H9 (cell line): ENCODE measurements around the gene DUSP28. TPM values are rescaled to one million over a fixed set of nuclear protein-coding genes. Genes with fewer than 3 reads are reported as not detected.
A peak's percentile ranks its signal among the peaks of the same experiment; 100 is the strongest.

ENCODE experiments used
- DNase-seq: peaks from one replicate; pipeline ENCODE4 v3.0.0-alpha.2; 2017
- H2AFZ ChIP-seq: one replicate; pipeline ENCODE4 v1.6.1; 2013; ENCODE audit warnings: mild to moderate bottlenecking, low read length, control low read depth, moderate library complexity
- H2AK5ac ChIP-seq: 2 replicates; pipeline ENCODE4 v1.6.1; 2013; ENCODE audit warnings: low read length, control low read depth, mixed read lengths; ENCODE audit not compliant: insufficient read length
- H2BK120ac ChIP-seq: one replicate; pipeline ENCODE4 v1.6.1; 2013; ENCODE audit warnings: low read depth, mild to moderate bottlenecking, low read length, control low read depth, inconsistent platforms; ENCODE audit not compliant: poor library complexity, severe bottlenecking
- H2BK12ac ChIP-seq: 2 replicates; pipeline ENCODE4 v1.6.1; 2013; ENCODE audit warnings: low read length, control low read depth, mixed read lengths, low read depth; ENCODE audit not compliant: insufficient read length
- H2BK15ac ChIP-seq: 2 replicates; pipeline ENCODE4 v1.6.1; 2013; ENCODE audit warnings: low read depth, low read length, control low read depth
- H2BK20ac ChIP-seq: one replicate; pipeline ENCODE4 v1.6.1; 2013; ENCODE audit warnings: low read depth, mild to moderate bottlenecking, low read length, control low read depth, inconsistent platforms; ENCODE audit not compliant: poor library complexity, severe bottlenecking
- H2BK5ac ChIP-seq: 2 replicates; pipeline ENCODE4 v1.6.1; 2013; ENCODE audit warnings: low read length, control low read depth, mixed read lengths; ENCODE audit not compliant: insufficient read length
- H3K14ac ChIP-seq: 2 replicates; pipeline ENCODE4 v1.6.1; 2013; ENCODE audit warnings: low read length, control low read depth; ENCODE audit not compliant: insufficient read depth
- H3K18ac ChIP-seq: 2 replicates; pipeline ENCODE4 v1.6.1; 2013; ENCODE audit warnings: low read depth, mild to moderate bottlenecking, mixed read lengths, low read length, control low read depth; ENCODE audit not compliant: insufficient read length
- H3K23ac ChIP-seq: 2 replicates; pipeline ENCODE4 v1.6.1; 2013; ENCODE audit warnings: low read length, control low read depth, mixed read lengths, low read depth; ENCODE audit not compliant: insufficient read length
- H3K23me2 ChIP-seq: 2 replicates; pipeline ENCODE4 v1.6.1; 2013; ENCODE audit warnings: low read depth, mild to moderate bottlenecking, mixed read lengths, low read length, control low read depth; ENCODE audit not compliant: insufficient read length, poor library complexity, severe bottlenecking
- H3K27ac ChIP-seq: 2 replicates; pipeline ENCODE4 v1.5.1; 2013; ENCODE audit warnings: low read length, control low read depth, mixed read lengths, low read depth; ENCODE audit not compliant: insufficient read length
- H3K27me3 ChIP-seq: 2 replicates; pipeline ENCODE4 v1.6.1; 2013; ENCODE audit warnings: low read length, control low read depth, inconsistent platforms; ENCODE audit not compliant: insufficient read depth
- H3K4ac ChIP-seq: 2 replicates; pipeline ENCODE4 v1.6.1; 2013; ENCODE audit warnings: low read depth, mild to moderate bottlenecking, control low read depth, inconsistent platforms, low read length, moderate library complexity
- H3K4me1 ChIP-seq: 2 replicates; pipeline ENCODE4 v1.6.1; 2013; ENCODE audit warnings: low read length, control low read depth, inconsistent platforms; ENCODE audit not compliant: insufficient read depth
- H3K4me2 ChIP-seq: 2 replicates; pipeline ENCODE4 v1.6.1; 2013; ENCODE audit warnings: low read length, control low read depth, mixed read lengths; ENCODE audit not compliant: insufficient read length, insufficient read depth
- H3K56ac ChIP-seq: 2 replicates; pipeline ENCODE4 v1.6.1; 2013; ENCODE audit warnings: low read depth, mild to moderate bottlenecking, mixed read lengths, low read length, control low read depth; ENCODE audit not compliant: insufficient read length
- H3K79me1 ChIP-seq: 2 replicates; pipeline ENCODE4 v1.6.1; 2013; ENCODE audit warnings: low read depth, mild to moderate bottlenecking, moderate library complexity, low read length, control low read depth, inconsistent platforms; ENCODE audit not compliant: insufficient read depth, poor library complexity, severe bottlenecking
- H3K79me2 ChIP-seq: 2 replicates; pipeline ENCODE4 v1.6.1; 2013; ENCODE audit warnings: low read length, control low read depth, inconsistent platforms; ENCODE audit not compliant: insufficient read depth
- H3K9ac ChIP-seq: 2 replicates; pipeline ENCODE4 v1.6.1; 2013; ENCODE audit warnings: low read length, control low read depth, mixed read lengths; ENCODE audit not compliant: insufficient read length; ENCODE audit errors: extremely low read depth
- H3K9me3 ChIP-seq: one replicate; pipeline ENCODE4 v1.6.1; 2013; ENCODE audit warnings: low read depth, low read length, inconsistent platforms; ENCODE audit not compliant: control insufficient read depth
- H3T11ph ChIP-seq: one replicate; pipeline ENCODE4 v1.6.1; 2013; ENCODE audit warnings: mild to moderate bottlenecking, low read length, control low read depth, inconsistent platforms
- H4K20me1 ChIP-seq: one replicate; pipeline ENCODE4 v1.6.1; 2013; ENCODE audit not compliant: control insufficient read depth, insufficient read length, insufficient read depth
- H4K5ac ChIP-seq: 2 replicates; pipeline ENCODE4 v1.6.1; 2013; ENCODE audit warnings: low read depth, mild to moderate bottlenecking, mixed read lengths, low read length, control low read depth; ENCODE audit not compliant: insufficient read length
- H4K8ac ChIP-seq: replicated peaks from 2 replicates; pipeline ENCODE4 v1.6.1; 2013; ENCODE audit warnings: low read length, control low read depth, mixed read lengths, low read depth; ENCODE audit not compliant: insufficient read length
- H4K91ac ChIP-seq: 2 replicates; pipeline ENCODE4 v1.6.1; 2013; ENCODE audit warnings: low read depth, mild to moderate bottlenecking, moderate library complexity, mixed read lengths, low read length, control low read depth; ENCODE audit not compliant: insufficient read length
- H3K27ac Mint-ChIP-seq, 3 experiments: 2 replicates in 2 of 3; 3 replicates in 1 of 3; pipeline ENCODE4 v1.8.0; 2020 to 2021; ENCODE audit warnings: mixed read lengths in 3 of 3, mild to moderate bottlenecking in 1 of 3, moderate library complexity in 1 of 3
- H3K27me3 Mint-ChIP-seq: 2 replicates; pipeline ENCODE4 v1.8.0; 2021; ENCODE audit warnings: low read depth, mild to moderate bottlenecking, moderate library complexity, mixed read lengths
- H3K36me3 Mint-ChIP-seq, 3 experiments: 2 replicates in 2 of 3; 3 replicates in 1 of 3; pipeline ENCODE4 v1.8.0; 2020 to 2021; ENCODE audit warnings: low read depth in 3 of 3, mixed read lengths in 3 of 3; ENCODE audit not compliant: insufficient read depth in 1 of 3
- H3K4me1 Mint-ChIP-seq, 2 experiments: 2 replicates each; pipeline ENCODE4 v1.8.0; 2020; ENCODE audit warnings: mixed read lengths in 2 of 2
- H3K4me3 Mint-ChIP-seq, 2 experiments: 2 replicates in 1 of 2; 3 replicates in 1 of 2; pipeline ENCODE4 v1.8.0; 2020 to 2021; ENCODE audit warnings: mild to moderate bottlenecking in 2 of 2, mixed read lengths in 2 of 2, moderate library complexity in 1 of 2
- H3K9me3 Mint-ChIP-seq, 2 experiments: 2 replicates in 1 of 2; 3 replicates in 1 of 2; pipeline ENCODE4 v1.8.0; 2020; ENCODE audit warnings: mild to moderate bottlenecking in 2 of 2, mixed read lengths in 2 of 2, moderate library complexity in 1 of 2
- WGBS: extraction: QIAGEN DNeasy Blood & Tissue Kit; methylation state at CpG from one replicate; pipeline ENCODE4 v1.1.7; 2013; ENCODE audit warnings: missing lambda C conversion rate, low lambda C conversion rate, mixed read lengths; ENCODE audit not compliant: insufficient read length; ENCODE audit errors: extremely low coverage; 5-methylcytosine and 5-hydroxymethylcytosine counted together
- total RNA-seq: library from RNA; stranded (reverse); gene quantifications from 2 replicates; pipeline ENCODE4 v1.2.1, GENCODE V29; 2021
- TF ChIP-seq, protein P1 (sequence below): fragments of 200-600 bp; sonication (generic); conservative IDR thresholded peaks from 3 replicates; pipeline ENCODE4 v1.8.0; 2021; ENCODE audit warnings: antibody characterized with exemption, mild to moderate bottlenecking

DUSP28 gene
- total RNA-seq, 1 experiment from 2014 or later, result 1.6 TPM

DNA sequence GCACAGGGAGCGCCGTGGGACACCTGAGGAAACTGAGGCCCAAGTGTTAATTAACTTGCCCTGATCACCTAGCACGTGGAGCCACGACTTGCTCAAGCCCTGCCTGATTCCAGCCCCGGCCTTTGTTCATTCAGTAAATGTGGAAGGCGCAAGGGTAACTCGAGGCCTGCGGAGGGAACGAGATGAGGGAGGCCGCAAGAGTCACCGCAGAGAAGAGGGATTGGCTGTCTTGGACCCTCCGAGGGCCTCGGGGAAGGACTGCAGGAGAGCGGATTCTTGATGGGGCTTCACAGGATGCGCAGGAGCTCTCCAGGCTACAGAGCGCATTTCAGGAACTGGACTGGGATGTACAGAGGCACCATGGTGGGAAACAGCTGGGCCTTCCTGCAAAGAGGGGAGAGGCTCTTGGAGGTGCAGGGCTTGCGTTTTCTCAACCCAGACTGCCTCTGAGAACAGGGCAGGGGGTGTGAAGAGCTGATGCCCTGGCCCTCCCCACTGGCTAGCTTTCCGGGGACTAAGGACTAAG is 1.9 kb upstream of the DUSP28 start:
- no peak overlapping the region for H4K8ac ChIP-seq
- H2AFZ ChIP-seq, result no peak overlapping the region
- H3K27ac ChIP-seq, result no peak overlapping the region
- no peak overlapping the region for H2BK5ac ChIP-seq
- no peak overlapping the region for H4K91ac ChIP-seq
- peak overlapping the region; percentile 63 for H3K18ac ChIP-seq
- H3K56ac ChIP-seq, result no peak overlapping the region
- Mint-ChIP-seq H3K9me3 (no peaks in the 10 kb centered on the region; a peak in 1 of 5 replicates), H3K4me3 (peak overlapping the region; percentile 44 to 76), H3K27me3 (peaks cover 21% of the 10 kb centered on the region), H3K4me1 (peaks cover 20 to 23% of the 10 kb centered on the region in 2 experiments), H3K27ac (no peak overlapping the region; a peak in 1 of 7 replicates), H3K36me3 (peaks cover 0 to 8% (median 0%) of the 10 kb centered on the region in 3 experiments; a peak in 2 of 7 replicates)
- DNase-seq, result no peak
- peaks cover 5% of the 10 kb centered on the region; the same call in 1 of the 2 replicates for H3K27me3 ChIP-seq
- peak overlapping the region; percentile 52; the same call in 1 of the 2 replicates for H3K14ac ChIP-seq
- no peak overlapping the region for H2BK12ac ChIP-seq
- H2BK15ac ChIP-seq, result no peak overlapping the region
- no peak overlapping the region for H4K5ac ChIP-seq
- H2BK20ac ChIP-seq, result no peak overlapping the region
- no peaks in the 10 kb centered on the region for H3K79me1 ChIP-seq
- no peaks in the 10 kb centered on the region for H3K4me1 ChIP-seq
- no peak overlapping the region for H2BK120ac ChIP-seq
- TF ChIP-seq, protein P1, sequence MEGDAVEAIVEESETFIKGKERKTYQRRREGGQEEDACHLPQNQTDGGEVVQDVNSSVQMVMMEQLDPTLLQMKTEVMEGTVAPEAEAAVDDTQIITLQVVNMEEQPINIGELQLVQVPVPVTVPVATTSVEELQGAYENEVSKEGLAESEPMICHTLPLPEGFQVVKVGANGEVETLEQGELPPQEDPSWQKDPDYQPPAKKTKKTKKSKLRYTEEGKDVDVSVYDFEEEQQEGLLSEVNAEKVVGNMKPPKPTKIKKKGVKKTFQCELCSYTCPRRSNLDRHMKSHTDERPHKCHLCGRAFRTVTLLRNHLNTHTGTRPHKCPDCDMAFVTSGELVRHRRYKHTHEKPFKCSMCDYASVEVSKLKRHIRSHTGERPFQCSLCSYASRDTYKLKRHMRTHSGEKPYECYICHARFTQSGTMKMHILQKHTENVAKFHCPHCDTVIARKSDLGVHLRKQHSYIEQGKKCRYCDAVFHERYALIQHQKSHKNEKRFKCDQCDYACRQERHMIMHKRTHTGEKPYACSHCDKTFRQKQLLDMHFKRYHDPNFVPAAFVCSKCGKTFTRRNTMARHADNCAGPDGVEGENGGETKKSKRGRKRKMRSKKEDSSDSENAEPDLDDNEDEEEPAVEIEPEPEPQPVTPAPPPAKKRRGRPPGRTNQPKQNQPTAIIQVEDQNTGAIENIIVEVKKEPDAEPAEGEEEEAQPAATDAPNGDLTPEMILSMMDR, result no peak
- H4K20me1 ChIP-seq, result no peaks in the 10 kb centered on the region
- H3K23me2 ChIP-seq, result peaks cover 3% of the 10 kb centered on the region
- no peaks in the 10 kb centered on the region for H3K79me2 ChIP-seq
- no peak overlapping the region for H3K4ac ChIP-seq
- no peak overlapping the region for H3T11ph ChIP-seq
- H3K9me3 ChIP-seq, result no peaks in the 10 kb centered on the region
- no CpG with 5 or more reads among the region's 18 CpGs for WGBS
- H3K23ac ChIP-seq, result no peak overlapping the region
- H3K9ac ChIP-seq, result no peak overlapping the region
- H3K4me2 ChIP-seq, result no peak overlapping the region
- H2AK5ac ChIP-seq, result no peak overlapping the region
